DOHH2 (cell line): ENCODE results near the gene WDR6.

ENCODE experiments used
- H3F3A ChIP-seq: fragments of 200-600 bp; sonication (generic), shearing (Covaris generic); 2 replicates; pipeline ENCODE4 v1.6.0; 2016; ENCODE audit warnings: antibody characterized with exemption, mild to moderate bottlenecking; ENCODE audit not compliant: control insufficient read depth, insufficient read depth
- H3K27ac ChIP-seq: fragments of 200-600 bp; sonication (generic); 2 replicates; pipeline ENCODE4 v1.5.1; 2014; ENCODE audit warnings: low read depth, mild to moderate bottlenecking, low read length, moderate library complexity
- H3K27me3 ChIP-seq: fragments of 200-600 bp; sonication (generic); 2 replicates; pipeline ENCODE4 v1.6.1; 2014; ENCODE audit warnings: mild to moderate bottlenecking, low read length, mixed read lengths; ENCODE audit not compliant: control insufficient read depth
- H3K36me3 ChIP-seq: fragments of 200-600 bp; sonication (generic); 2 replicates; pipeline ENCODE4 v1.6.1; 2014; ENCODE audit warnings: mild to moderate bottlenecking, low read length, moderate library complexity, mixed read lengths; ENCODE audit not compliant: control insufficient read depth
- H3K4me1 ChIP-seq: fragments of 200-600 bp; sonication (generic); 2 replicates; pipeline ENCODE4 v1.6.1; 2014; ENCODE audit warnings: mild to moderate bottlenecking, low read length, mixed read lengths; ENCODE audit not compliant: control insufficient read depth
- H3K4me2 ChIP-seq: fragments of 200-600 bp; sonication (generic); 2 replicates; pipeline ENCODE4 v1.6.0; 2014; ENCODE audit warnings: mild to moderate bottlenecking, low read length, moderate library complexity
- H3K4me3 ChIP-seq: fragments of 200-600 bp; sonication (generic); 2 replicates; pipeline ENCODE4 v1.5.1; 2014; ENCODE audit warnings: mild to moderate bottlenecking, low read length, mixed read lengths
- H3K79me2 ChIP-seq: fragments of 200-600 bp; sonication (generic); 2 replicates; pipeline ENCODE4 v1.6.1; 2014; ENCODE audit warnings: mild to moderate bottlenecking, low read length, mixed read lengths; ENCODE audit not compliant: control insufficient read depth
- H3K9me2 ChIP-seq: fragments of 200-600 bp; sonication (generic); replicated peaks from 2 replicates; pipeline ENCODE4 v1.6.1; 2014; ENCODE audit warnings: mild to moderate bottlenecking, low read length, mixed read lengths; ENCODE audit not compliant: control insufficient read depth
- H3K9me3 ChIP-seq: fragments of 200-600 bp; sonication (generic); 2 replicates; pipeline ENCODE4 v1.6.1; 2014; ENCODE audit warnings: antibody characterized with exemption, low read length, mixed read lengths; ENCODE audit not compliant: control insufficient read depth, insufficient read depth
- H4K20me1 ChIP-seq: fragments of 200-600 bp; sonication (generic); 2 replicates; pipeline ENCODE4 v1.6.0; 2014; ENCODE audit warnings: low read depth, mild to moderate bottlenecking, antibody characterized with exemption, low read length, moderate library complexity; ENCODE audit not compliant: control insufficient read depth, insufficient read depth
- CTCF ChIP-seq: fragments of 200-600 bp; sonication (generic); IDR thresholded peaks from one replicate; pipeline ENCODE4 v1.5.1; 2014; ENCODE audit warnings: antibody characterized with exemption, mild to moderate bottlenecking, low read depth, low read length; ENCODE audit not compliant: poor library complexity, severe bottlenecking
- EZH2phosphoT487 ChIP-seq: fragments of 200-600 bp; sonication (generic); IDR thresholded peaks from 2 replicates; pipeline ENCODE4 v1.6.1; 2017; ENCODE audit warnings: borderline replicate concordance, mild to moderate bottlenecking, antibody characterized with exemption, low read length, moderate library complexity, mixed read lengths

Gene WDR6

GRCh38 chr3:49025793-49026520 is 18.8 kb downstream of the WDR6 start:
- Histone ChIP-seq H3K79me2 (peaks cover 77% of the 10 kb centered on the region), H3F3A (peaks cover 38% of the 10 kb centered on the region), H3K4me3 (peak overlapping the region; percentile 12), H3K36me3 (peaks cover 90% of the 10 kb centered on the region), H3K4me1 (peaks cover 61% of the 10 kb centered on the region), H3K4me2 (peak overlapping the region; percentile 94), H3K9me3 (no peaks in the 10 kb centered on the region), H3K9me2 (no peaks in the 10 kb centered on the region), H3K27me3 (no peaks in the 10 kb centered on the region), H3K27ac (peak overlapping the region; percentile 15; the same call in 1 of the 2 replicates), H4K20me1 (peaks cover 4% of the 10 kb centered on the region; the same call in 1 of the 2 replicates)
- TF ChIP-seq CTCF (no peak), EZH2phosphoT487 (no peak)

- no peak overlapping the region for H3K27ac ChIP-seq
- no peaks in the 10 kb centered on the region for H3K27me3 ChIP-seq
- TF ChIP-seq CTCF = no peak
- no peak for TF ChIP-seq EZH2phosphoT487
- H3K4me3 ChIP-seq = peak overlapping the region; percentile 7
- H3F3A ChIP-seq = peaks cover 43% of the 10 kb centered on the region
- peaks cover 73% of the 10 kb centered on the region for H3K79me2 ChIP-seq
- H3K4me2 ChIP-seq = peak overlapping the region; percentile 94
- no peaks in the 10 kb centered on the region for H3K9me2 ChIP-seq
- peaks cover 4% of the 10 kb centered on the region; the same call in 1 of the 2 replicates for H4K20me1 ChIP-seq
- peaks cover 92% of the 10 kb centered on the region for H3K36me3 ChIP-seq
- H3K9me3 ChIP-seq = no peaks in the 10 kb centered on the region
- H3K4me1 ChIP-seq = peaks cover 61% of the 10 kb centered on the region
Measured at GRCh38 chr3:49026536-49026935, 19.3 kb downstream of the WDR6 start.

DNA sequence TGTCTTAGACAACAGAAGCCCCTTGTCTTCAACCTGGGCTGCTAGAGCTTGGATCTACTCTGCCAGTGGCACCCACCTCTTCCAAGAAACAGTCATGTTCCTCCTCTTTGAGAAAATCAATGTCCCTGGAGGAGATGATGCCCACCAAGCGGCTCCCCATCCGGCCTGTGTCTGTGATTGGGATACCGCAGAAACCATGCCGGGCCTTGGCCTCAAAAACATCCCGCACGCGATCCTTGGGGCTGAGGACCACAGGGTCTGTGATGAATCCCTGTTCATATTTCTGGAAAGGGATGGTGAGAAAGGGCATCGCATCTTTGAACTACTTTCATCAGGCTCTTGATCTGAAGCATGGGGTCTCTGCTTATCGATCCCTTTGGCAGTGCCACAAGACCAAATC is 20.4 kb downstream of the WDR6 start:
- H4K20me1 ChIP-seq = peaks cover 4% of the 10 kb centered on the region; the same call in 1 of the 2 replicates
- H3K4me1 ChIP-seq = peaks cover 61% of the 10 kb centered on the region
- no peaks in the 10 kb centered on the region for H3K27me3 ChIP-seq
- H3K4me3 ChIP-seq = peak overlapping the region; percentile 91
- H3K36me3 ChIP-seq = peaks cover 96% of the 10 kb centered on the region
- H3K9me2 ChIP-seq = no peaks in the 10 kb centered on the region
- 0 out of 2 replicates have a peak overlapping the region, but pooled peaks have one; percentile 2 for H3K27ac ChIP-seq
- H3K79me2 ChIP-seq = peaks cover 66% of the 10 kb centered on the region
- peak overlapping the region; percentile 94 for H3K4me2 ChIP-seq
- peaks cover 47% of the 10 kb centered on the region for H3F3A ChIP-seq
- no peaks in the 10 kb centered on the region for H3K9me3 ChIP-seq
- TF ChIP-seq CTCF (no peak), EZH2phosphoT487 (no peak)
